Liver (tissue), 3 donors: Measurements from ENCODE around the gene CDC16.

Experiments used
- FOXA1 ChIP-seq: IDR thresholded peaks from 2 replicates; pipeline ENCODE4 v1.6.1; 2016; ENCODE audit warnings: antibody characterized with exemption
- JUND ChIP-seq, 2 donors: IDR thresholded peaks; 2 replicates each; pipeline ENCODE4 v1.6.1; 2016; ENCODE audit warnings: antibody characterized with exemption in 2 of 2
- RAD21 ChIP-seq, 2 donors: IDR thresholded peaks; 2 replicates each; pipeline ENCODE4 v1.6.1; 2016; ENCODE audit warnings: antibody characterized with exemption in 2 of 2, mild to moderate bottlenecking in 2 of 2
- RXRA ChIP-seq, 2 donors: IDR thresholded peaks; 2 replicates each; pipeline ENCODE4 v1.6.1; 2017 to 2018; ENCODE audit warnings: antibody characterized with exemption in 2 of 2, mild to moderate bottlenecking in 1 of 2
- SP1 ChIP-seq: IDR thresholded peaks from 2 replicates; pipeline ENCODE4 v1.6.1; 2018; ENCODE audit warnings: antibody characterized with exemption, mild to moderate bottlenecking
- TAF1 ChIP-seq: conservative IDR thresholded peaks from 2 replicates; pipeline ENCODE4 v1.6.1; 2016; ENCODE audit warnings: antibody characterized with exemption, mild to moderate bottlenecking
- YY1 ChIP-seq: IDR thresholded peaks from 2 replicates; pipeline ENCODE4 v1.6.1; 2016; ENCODE audit warnings: antibody characterized with exemption, mild to moderate bottlenecking
- TF ChIP-seq, protein P1 (sequence below): fragments of 150-350 bp; IDR thresholded peaks from 2 replicates; pipeline ENCODE4 v1.5.1; 2017; ENCODE audit warnings: improper control_type of control experiment, low read depth, low read length; ENCODE audit not compliant: missing input control
- TF ChIP-seq, protein P2 (sequence below): IDR thresholded peaks from 2 replicates; pipeline ENCODE4 v1.6.1; 2016; ENCODE audit warnings: antibody characterized with exemption
- TF ChIP-seq, protein P3 (sequence below): IDR thresholded peaks from 2 replicates; pipeline ENCODE4 v1.6.1; 2016; ENCODE audit warnings: antibody characterized with exemption
- donor health status: healthy.
- donor health status: healthy.

DNA sequence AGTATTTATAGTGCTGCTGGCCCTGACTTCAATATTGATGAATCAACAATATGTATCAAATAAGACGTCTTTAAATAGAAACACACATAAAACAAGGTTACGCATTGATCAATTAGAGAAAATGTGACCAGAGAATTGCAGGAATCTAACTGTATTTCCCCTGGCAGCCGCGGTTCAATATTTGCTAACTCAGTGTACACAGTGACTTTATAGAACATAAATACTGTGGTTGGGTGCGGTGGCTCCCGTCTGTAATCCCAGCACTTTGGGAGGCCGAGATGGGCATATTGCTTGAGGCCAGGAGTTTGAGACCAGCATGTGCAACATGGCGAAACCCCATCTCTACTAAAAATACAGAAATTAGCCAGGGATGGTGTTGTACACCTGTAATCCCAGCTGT is 23.9 kb downstream of the CDC16 start:
- TF ChIP-seq, protein P1, sequence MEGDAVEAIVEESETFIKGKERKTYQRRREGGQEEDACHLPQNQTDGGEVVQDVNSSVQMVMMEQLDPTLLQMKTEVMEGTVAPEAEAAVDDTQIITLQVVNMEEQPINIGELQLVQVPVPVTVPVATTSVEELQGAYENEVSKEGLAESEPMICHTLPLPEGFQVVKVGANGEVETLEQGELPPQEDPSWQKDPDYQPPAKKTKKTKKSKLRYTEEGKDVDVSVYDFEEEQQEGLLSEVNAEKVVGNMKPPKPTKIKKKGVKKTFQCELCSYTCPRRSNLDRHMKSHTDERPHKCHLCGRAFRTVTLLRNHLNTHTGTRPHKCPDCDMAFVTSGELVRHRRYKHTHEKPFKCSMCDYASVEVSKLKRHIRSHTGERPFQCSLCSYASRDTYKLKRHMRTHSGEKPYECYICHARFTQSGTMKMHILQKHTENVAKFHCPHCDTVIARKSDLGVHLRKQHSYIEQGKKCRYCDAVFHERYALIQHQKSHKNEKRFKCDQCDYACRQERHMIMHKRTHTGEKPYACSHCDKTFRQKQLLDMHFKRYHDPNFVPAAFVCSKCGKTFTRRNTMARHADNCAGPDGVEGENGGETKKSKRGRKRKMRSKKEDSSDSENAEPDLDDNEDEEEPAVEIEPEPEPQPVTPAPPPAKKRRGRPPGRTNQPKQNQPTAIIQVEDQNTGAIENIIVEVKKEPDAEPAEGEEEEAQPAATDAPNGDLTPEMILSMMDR: no peak
- TF ChIP-seq RXRA (IDR thresholded peaks at IDR 0.05): no peak
- no peak for TF ChIP-seq YY1
- no peak for TF ChIP-seq RAD21 (IDR thresholded peaks at IDR 0.05)
- TF ChIP-seq, protein P2, sequence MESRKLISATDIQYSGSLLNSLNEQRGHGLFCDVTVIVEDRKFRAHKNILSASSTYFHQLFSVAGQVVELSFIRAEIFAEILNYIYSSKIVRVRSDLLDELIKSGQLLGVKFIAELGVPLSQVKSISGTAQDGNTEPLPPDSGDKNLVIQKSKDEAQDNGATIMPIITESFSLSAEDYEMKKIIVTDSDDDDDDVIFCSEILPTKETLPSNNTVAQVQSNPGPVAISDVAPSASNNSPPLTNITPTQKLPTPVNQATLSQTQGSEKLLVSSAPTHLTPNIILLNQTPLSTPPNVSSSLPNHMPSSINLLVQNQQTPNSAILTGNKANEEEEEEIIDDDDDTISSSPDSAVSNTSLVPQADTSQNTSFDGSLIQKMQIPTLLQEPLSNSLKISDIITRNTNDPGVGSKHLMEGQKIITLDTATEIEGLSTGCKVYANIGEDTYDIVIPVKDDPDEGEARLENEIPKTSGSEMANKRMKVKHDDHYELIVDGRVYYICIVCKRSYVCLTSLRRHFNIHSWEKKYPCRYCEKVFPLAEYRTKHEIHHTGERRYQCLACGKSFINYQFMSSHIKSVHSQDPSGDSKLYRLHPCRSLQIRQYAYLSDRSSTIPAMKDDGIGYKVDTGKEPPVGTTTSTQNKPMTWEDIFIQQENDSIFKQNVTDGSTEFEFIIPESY: no peak
- TF ChIP-seq JUND (IDR thresholded peaks at IDR 0.05): no peak
- TF ChIP-seq, protein P3, sequence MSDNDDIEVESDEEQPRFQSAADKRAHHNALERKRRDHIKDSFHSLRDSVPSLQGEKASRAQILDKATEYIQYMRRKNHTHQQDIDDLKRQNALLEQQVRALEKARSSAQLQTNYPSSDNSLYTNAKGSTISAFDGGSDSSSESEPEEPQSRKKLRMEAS: no peak
- TF ChIP-seq SP1: no peak
- TF ChIP-seq FOXA1: no peak
- TF ChIP-seq TAF1: no peak
